ENCODE data around the gene TLR8. TPM values are rescaled to one million over a fixed set of nuclear protein-coding genes. Genes with fewer than 3 reads are reported as not detected.
A peak's percentile ranks its signal among the peaks of the same experiment; 100 is the strongest.

The TLR8 gene
- total RNA-seq, 5 donors from 2014 or later (not counting 1 experiment from before 2014, with no cell fraction given) = not detected

DNA sequence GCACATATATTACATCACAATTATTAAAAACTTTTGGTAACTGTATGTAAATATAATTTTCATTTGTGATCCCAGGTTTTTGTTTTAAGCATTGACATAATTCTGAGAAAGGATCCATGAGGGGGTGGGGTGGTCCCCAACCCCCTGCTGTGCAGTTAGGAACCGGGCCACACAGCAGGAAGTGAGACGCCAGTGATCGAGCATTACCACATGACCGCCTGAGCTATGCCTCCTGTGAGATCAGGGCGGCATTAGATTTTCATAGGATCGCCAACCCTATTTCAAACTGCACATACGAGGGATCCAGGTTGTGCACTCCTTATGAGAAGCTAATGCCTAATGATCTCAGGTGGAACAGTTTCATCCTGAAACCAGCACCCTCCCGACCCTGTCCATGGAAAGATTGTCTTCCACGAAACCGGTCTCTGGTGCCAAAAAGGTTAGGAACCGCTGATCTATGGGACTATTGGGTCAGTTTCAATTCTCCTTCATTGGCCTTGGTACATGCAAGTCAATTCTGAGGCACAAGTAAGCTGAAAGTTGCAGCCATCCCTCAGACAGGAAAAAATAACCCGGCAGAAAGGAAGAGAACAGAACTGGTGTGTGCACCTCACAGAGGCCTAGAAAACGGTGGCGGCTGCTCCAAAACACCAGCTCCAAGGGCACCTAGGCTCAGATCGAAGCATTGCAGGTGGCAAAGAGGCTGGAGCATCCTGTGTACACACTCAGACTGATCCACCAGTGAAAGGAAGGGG, 61.5 kb downstream of the TLR8 start:
- no peaks in the 10 kb centered on the region for H3K36me3 ChIP-seq (ENCODE audit: control insufficient read depth in 2 of 2, extremely low read depth in 1 of 2, insufficient read depth in 1 of 2, low read length in 1 of 2)
- peak overlapping the region; percentile 66 to 80 (median 74) for H3K4me3 Mint-ChIP-seq
- no peaks in the 10 kb centered on the region for H3K36me3 Mint-ChIP-seq
- ChIA-PET POLR2A (interaction anchor here (0.5 to 1.3 kb wide), 5 partner anchors 8 to 153 kb away, joined by 3 read pairs; no protein-coding TSS in a partner anchor), CTCF (interaction anchor here (0.6 to 7.1 kb wide), 11 partner anchors 9 to 503 kb away, joined by 3 to 44 read pairs (median 3); no protein-coding TSS in a partner anchor)
- peaks cover 20 to 51% of the 10 kb centered on the region in 2 experiments for H3K4me1 ChIP-seq (ENCODE audit: control insufficient read depth in 1 of 2, extremely low read depth in 1 of 2, insufficient read depth in 2 of 2, low read length in 2 of 2)
- WGBS (ENCODE audit: insufficient coverage) = 10% methylated on average over 2 of the region's 15 CpGs
- H3K27me3 Mint-ChIP-seq = peaks cover 0 to 17% of the 10 kb centered on the region in 2 donors
- H3K27ac Mint-ChIP-seq = peak overlapping the region; percentile 97 to 99
- H3K27me3 ChIP-seq (replicated peaks in 1 of 2; ENCODE audit: control insufficient read depth in 2 of 2, extremely low read depth in 1 of 2, insufficient read depth in 2 of 2, low read length in 1 of 2) = no peaks in the 10 kb centered on the region
- H3K4me3 ChIP-seq (ENCODE audit: control insufficient read depth in 1 of 2, extremely low read depth in 1 of 2, low read length in 1 of 2) = peak overlapping the region in 1 of 2 donors; percentile 17
- peak in 2 of 35 experiments; percentile 41 to 63 for DNase-seq
- peaks cover 50 to 61% (median 57%) of the 10 kb centered on the region in 3 donors for H3K4me1 Mint-ChIP-seq
- ATAC-seq (replicated peaks in 1 of 4) = peak in 3 of 4 experiments; percentile 57 to 60 (median 58)
- H3K27ac ChIP-seq (ENCODE audit: low read length) = peak overlapping the region; percentile 92
- H3K9me3 ChIP-seq = no peaks in the 10 kb centered on the region
- no peaks in the 10 kb centered on the region for H3K9me3 Mint-ChIP-seq

DNA sequence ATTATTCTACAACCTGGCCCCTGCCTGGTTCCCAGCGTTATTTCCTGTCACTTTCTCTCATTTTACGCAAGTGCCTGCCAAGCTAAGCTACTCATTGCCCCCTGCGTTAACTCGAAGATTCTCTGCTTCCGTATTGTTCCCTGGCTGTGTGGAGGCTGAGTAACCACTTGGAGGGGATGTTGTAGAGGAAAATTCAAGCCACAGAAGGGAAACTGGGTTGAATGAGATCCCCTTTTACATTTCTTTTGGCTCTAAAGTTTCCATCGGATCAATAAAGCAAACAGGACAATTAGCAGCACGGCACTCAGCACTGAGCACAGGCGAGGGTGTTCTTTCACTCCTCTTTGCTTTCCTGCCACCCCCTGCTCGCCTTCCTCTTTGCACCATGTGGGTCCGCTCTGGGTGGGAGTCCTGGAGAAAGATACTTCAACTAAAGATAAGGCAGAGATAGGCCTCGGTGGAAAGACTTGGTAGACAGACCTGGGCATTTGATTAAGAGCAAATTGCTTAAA, 64.3 kb downstream of the TLR8 start:
- Mint-ChIP-seq H3K4me1 (peaks cover 41 to 66% (median 49%) of the 10 kb centered on the region in 3 donors), H3K27me3 (peaks cover 0 to 9% of the 10 kb centered on the region in 2 donors), H3K27ac (peak overlapping the region; percentile 94 to 99), H3K9me3 (no peaks in the 10 kb centered on the region), H3K4me3 (peak overlapping the region; percentile 79 to 94 (median 90)), H3K36me3 (peaks cover 9% of the 10 kb centered on the region)
- Histone ChIP-seq H3K4me1 (ENCODE audit: control insufficient read depth in 1 of 2, extremely low read depth in 1 of 2, insufficient read depth in 2 of 2, low read length in 2 of 2) (peaks cover 20 to 51% of the 10 kb centered on the region in 2 experiments), H3K9me3 (no peaks in the 10 kb centered on the region), H3K4me3 (ENCODE audit: control insufficient read depth in 1 of 2, extremely low read depth in 1 of 2, low read length in 1 of 2) (peak overlapping the region; percentile 69 to 98), H3K36me3 (ENCODE audit: control insufficient read depth in 2 of 2, extremely low read depth in 1 of 2, insufficient read depth in 1 of 2, low read length in 1 of 2) (peaks cover 0 to 4% of the 10 kb centered on the region in 2 donors), H3K27ac (ENCODE audit: low read length) (peak overlapping the region; percentile 94), H3K27me3 (replicated peaks in 1 of 2; ENCODE audit: control insufficient read depth in 2 of 2, extremely low read depth in 1 of 2, insufficient read depth in 2 of 2, low read length in 1 of 2) (no peaks in the 10 kb centered on the region)
- ATAC-seq (replicated peaks in 1 of 4) (peak; percentile 33 to 67 (median 40)), DNase-seq (peak in 28 of 35 experiments; percentile 45 to 85 (median 57))
- CTCF ChIA-PET = interaction anchor here (0.6 to 7.1 kb wide), 21 partner anchors 7 to 519 kb away, joined by 3 to 44 read pairs (median 4); no protein-coding TSS in a partner anchor
- WGBS (ENCODE audit: insufficient coverage) = no CpG with 5 or more reads among the region's 11 CpGs
- POLR2A ChIA-PET = interaction anchor here (0.6 to 1.5 kb wide), 8 partner anchors 11 to 181 kb away, joined by 3 to 10 read pairs (median 6); no protein-coding TSS in a partner anchor

DNA sequence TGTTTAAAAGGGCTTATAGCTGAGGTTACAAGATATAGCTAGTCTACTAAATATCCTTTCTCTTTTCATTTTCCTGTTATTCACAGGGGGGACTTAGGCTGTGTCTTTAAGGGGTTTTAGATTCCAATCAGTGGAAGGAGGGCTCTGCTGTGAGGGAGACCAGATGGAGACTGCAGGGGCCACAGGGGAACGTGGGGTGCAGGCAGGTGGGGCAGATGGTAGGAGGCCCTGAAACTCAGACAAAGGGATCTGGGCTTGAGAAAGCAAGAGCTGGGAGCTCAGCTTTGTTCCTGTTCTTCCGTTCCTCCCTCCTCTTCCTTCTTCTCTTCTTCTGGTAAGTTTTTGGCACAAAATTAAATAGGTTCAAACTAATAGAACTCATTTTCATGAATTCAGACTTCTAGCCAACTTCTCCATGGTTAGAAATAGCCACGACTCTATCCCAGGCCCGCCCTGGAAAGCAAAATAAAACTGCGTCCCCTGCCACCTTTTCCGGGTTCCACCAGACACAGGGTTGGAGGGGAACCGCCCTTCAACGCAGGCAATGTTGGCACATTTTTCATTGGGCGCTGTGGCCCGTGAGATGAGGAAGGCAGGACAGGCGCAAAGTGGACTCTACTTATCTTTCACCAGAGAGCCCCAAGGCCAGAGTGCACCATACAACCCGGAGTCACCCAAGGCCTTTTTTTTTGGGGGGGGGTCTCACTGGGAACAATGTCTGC, 65.0 kb downstream of the TLR8 start:
- H3K27ac Mint-ChIP-seq = peak overlapping the region; percentile 94 to 99
- peak in 4 of 35 experiments; percentile 34 to 52 (median 50) for DNase-seq

DNA sequence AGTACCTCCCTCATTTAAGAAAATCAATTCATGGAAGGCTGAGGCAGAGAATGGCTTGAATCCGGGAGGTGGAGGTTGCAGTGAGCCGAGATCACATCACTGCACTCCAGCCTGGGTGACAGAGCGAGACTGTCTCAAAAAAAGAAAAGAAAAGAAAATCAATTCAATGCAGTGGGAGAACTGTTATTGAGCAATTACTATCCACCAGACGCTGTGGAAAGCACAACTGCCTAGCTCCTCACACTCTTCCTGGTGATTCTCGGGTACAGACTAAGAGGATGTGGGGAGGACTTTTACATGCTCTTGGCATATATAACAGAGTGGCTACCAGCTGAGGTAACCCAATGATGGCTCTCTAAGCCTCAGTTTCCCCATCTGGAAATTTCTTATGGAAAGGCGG, 65.8 kb downstream of the TLR8 start:
- H3K27me3 Mint-ChIP-seq = peaks cover 0 to 4% of the 10 kb centered on the region in 2 donors
- H3K27ac Mint-ChIP-seq = peak overlapping the region; percentile 94 to 99
- no CpG with 5 or more reads among the region's 6 CpGs for WGBS (ENCODE audit: insufficient coverage)
- peaks cover 23% of the 10 kb centered on the region for H3K36me3 Mint-ChIP-seq
- peak overlapping the region; percentile 69 to 98 for H3K4me3 ChIP-seq (ENCODE audit: control insufficient read depth in 1 of 2, extremely low read depth in 1 of 2, low read length in 1 of 2)
- H3K4me1 ChIP-seq (ENCODE audit: control insufficient read depth in 1 of 2, extremely low read depth in 1 of 2, insufficient read depth in 2 of 2, low read length in 2 of 2) = peaks cover 17 to 43% of the 10 kb centered on the region in 2 experiments
- H3K27me3 ChIP-seq (replicated peaks in 1 of 2; ENCODE audit: control insufficient read depth in 2 of 2, extremely low read depth in 1 of 2, insufficient read depth in 2 of 2, low read length in 1 of 2) = no peaks in the 10 kb centered on the region
- peak overlapping the region; percentile 79 to 94 (median 90) for H3K4me3 Mint-ChIP-seq
- ChIA-PET CTCF (interaction anchor here in 1 of 2 donors (0.6 to 7.1 kb wide), 5 partner anchors 23 to 120 kb away, joined by 6 to 44 read pairs (median 7); no protein-coding TSS in a partner anchor), POLR2A (interaction anchor here (0.5 to 3.8 kb wide), 7 partner anchors 14 to 120 kb away, joined by 3 to 15 read pairs (median 3); no protein-coding TSS in a partner anchor)
- DNase-seq = no peak
- peaks cover 0 to 17% of the 10 kb centered on the region in 2 donors for H3K36me3 ChIP-seq (ENCODE audit: control insufficient read depth in 2 of 2, extremely low read depth in 1 of 2, insufficient read depth in 1 of 2, low read length in 1 of 2)
- H3K9me3 ChIP-seq = no peaks in the 10 kb centered on the region
- H3K27ac ChIP-seq (ENCODE audit: low read length) = peak overlapping the region; percentile 94
- H3K4me1 Mint-ChIP-seq = peaks cover 34 to 69% (median 39%) of the 10 kb centered on the region in 3 donors
- ATAC-seq (replicated peaks in 1 of 4) = no peak
- H3K9me3 Mint-ChIP-seq = no peaks in the 10 kb centered on the region

More for the DNA sequence above, 65.0 kb downstream of the TLR8 start:
- ATAC-seq (replicated peaks in 1 of 4) = no peak
- no peaks in the 10 kb centered on the region for H3K9me3 Mint-ChIP-seq
- peaks cover 15% of the 10 kb centered on the region for H3K36me3 Mint-ChIP-seq
- Histone ChIP-seq H3K4me1 (ENCODE audit: control insufficient read depth in 1 of 2, extremely low read depth in 1 of 2, insufficient read depth in 2 of 2, low read length in 2 of 2) (peaks cover 17 to 49% of the 10 kb centered on the region in 2 experiments), H3K27me3 (replicated peaks in 1 of 2; ENCODE audit: control insufficient read depth in 2 of 2, extremely low read depth in 1 of 2, insufficient read depth in 2 of 2, low read length in 1 of 2) (no peaks in the 10 kb centered on the region), H3K9me3 (no peaks in the 10 kb centered on the region), H3K27ac (ENCODE audit: low read length) (peak overlapping the region; percentile 94), H3K36me3 (ENCODE audit: control insufficient read depth in 2 of 2, extremely low read depth in 1 of 2, insufficient read depth in 1 of 2, low read length in 1 of 2) (peaks cover 0 to 11% of the 10 kb centered on the region in 2 donors), H3K4me3 (ENCODE audit: control insufficient read depth in 1 of 2, extremely low read depth in 1 of 2, low read length in 1 of 2) (peak overlapping the region; percentile 69 to 98)
- H3K4me3 Mint-ChIP-seq = peak overlapping the region; percentile 79 to 94 (median 90)
- 0% methylated on average over 3 of the region's 12 CpGs for WGBS (ENCODE audit: insufficient coverage)
- POLR2A ChIA-PET = interaction anchor here (0.5 to 1.5 kb wide), 9 partner anchors 14 to 127 kb away, joined by 3 to 10 read pairs (median 5); no protein-coding TSS in a partner anchor
- peaks cover 0 to 7% of the 10 kb centered on the region in 2 donors for H3K27me3 Mint-ChIP-seq
- peaks cover 38 to 67% (median 44%) of the 10 kb centered on the region in 3 donors for H3K4me1 Mint-ChIP-seq
- CTCF ChIA-PET = interaction anchor here (0.7 to 7.1 kb wide), 16 partner anchors 14 to 518 kb away, joined by 3 to 44 read pairs (median 7); no protein-coding TSS in a partner anchor

Other genes with a start within 250 kb of the TLR8 start
- gene PRPS2, start 115.2 kb upstream of the TLR8 start, total RNA-seq = 10 to 100 TPM; 20.9 to 31.6 (median 30.6) TPM
- under 1 TPM in 4 of 5 donors, not detected in 1; 0.10 to 0.66 (median 0.18) TPM for gene TLR7, start 39.5 kb upstream of the TLR8 start, total RNA-seq
- gene TMSB4X, start 68.5 kb downstream of the TLR8 start, total RNA-seq = 1,000 to 10,000 TPM; 5,030 to 6,201 (median 5,880) TPM
- gene FAM9C, start 138.0 kb downstream of the TLR8 start, total RNA-seq = not detected